NT2/D1 (cell line): ENCODE data around the gene SERPIND1.

Experiments
- SUZ12 ChIP-seq: IDR thresholded peaks from 2 replicates; pipeline ENCODE4 v1.6.1; 2011; ENCODE audit not compliant: insufficient read length, insufficient read depth; ENCODE audit errors: extremely low read depth
- ZNF274 ChIP-seq: IDR thresholded peaks from 2 replicates; pipeline ENCODE4 v1.6.1; 2011; ENCODE audit warnings: mild to moderate bottlenecking, low read depth, low read length

- TF ChIP-seq SUZ12 (no peak), ZNF274 (no peak)
Observed at GRCh38 chr22:20804650-20805049, 30.7 kb downstream of the SERPIND1 start.
